NCI-H128 (cell line): Measurements from ENCODE around the gene RBMXL2.

Source experiments
- DNase-seq: peaks from one replicate; lab custom pipeline; 2025; ENCODE audit not compliant: unreplicated experiment; lab: John Stamatoyannopoulos, UW

Gene RBMXL2

GRCh38 chr11:7088921-7089320 is at the start of gene RBMXL2:
Gene RBMXL2 (plus strand): TSS chr11:7088998. CDS start chr11:7089121, 123 bp downstream.
- no peak for DNase-seq

- no peak for DNase-seq
Observed at GRCh38 chr11:7046474-7047175, 42.2 kb upstream of the RBMXL2 start.

GRCh38 chr11:7050191-7050590 is 38.6 kb upstream of the RBMXL2 start:
- no peak for DNase-seq

GRCh38 chr11:7056828-7057513 is 31.8 kb upstream of the RBMXL2 start:
- no peak for DNase-seq

DNA sequence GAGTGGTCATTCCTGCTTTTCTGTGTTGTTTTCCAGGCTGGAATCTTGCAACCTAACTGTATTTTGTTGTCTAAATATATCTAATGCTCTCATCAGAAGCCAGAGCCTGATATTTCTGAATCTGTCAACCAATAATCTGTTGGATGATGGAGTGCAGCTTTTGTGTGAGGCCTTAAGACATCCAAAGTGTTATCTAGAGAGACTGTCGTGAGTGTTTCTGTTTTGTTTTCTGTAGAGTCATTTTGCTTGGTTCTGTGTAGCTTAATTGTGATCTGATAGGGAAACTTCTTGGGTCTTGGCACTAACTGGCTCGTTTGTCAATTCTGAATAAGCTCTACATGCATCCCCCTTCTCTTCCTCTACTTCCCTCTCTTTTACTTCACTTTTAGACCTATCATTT is 31.2 kb upstream of the RBMXL2 start:
- DNase-seq = no peak

DNA sequence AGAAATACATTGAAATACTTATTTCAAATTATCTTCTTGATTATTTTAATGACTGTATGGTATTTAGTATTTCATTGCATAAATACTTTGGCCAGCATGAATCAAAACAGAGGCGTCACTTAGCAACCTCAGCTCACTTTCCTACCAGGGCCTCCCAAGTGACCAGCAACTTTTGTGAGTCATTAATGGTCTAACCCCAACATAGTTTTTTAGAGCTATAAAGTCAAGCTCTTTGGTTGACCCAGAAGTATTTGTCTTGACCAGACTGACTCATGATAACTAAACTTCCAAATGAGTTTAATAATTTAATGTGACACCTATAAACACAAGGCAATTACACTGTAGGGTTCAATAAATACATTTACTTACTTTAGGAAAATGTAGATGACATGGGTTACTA is 27.9 kb upstream of the RBMXL2 start:
- DNase-seq = no peak

DNA sequence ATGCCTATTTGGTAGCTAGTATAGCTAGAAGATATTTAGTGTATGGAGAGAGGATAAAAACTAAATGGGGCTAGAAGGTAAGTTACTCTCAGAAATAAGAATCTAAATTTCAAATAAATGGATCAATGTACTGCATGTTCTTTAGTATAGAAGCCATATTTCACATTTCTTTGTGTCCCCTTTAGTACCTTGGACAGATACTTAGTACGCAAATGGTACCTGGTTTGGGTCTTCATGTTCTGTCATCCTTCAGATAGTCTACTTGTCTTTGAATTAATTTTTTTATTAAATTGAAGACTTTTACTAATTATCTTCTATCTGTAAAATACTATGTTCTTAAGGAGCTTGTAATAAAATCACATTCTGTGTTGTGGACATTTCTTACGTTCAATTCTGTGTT is 26.3 kb upstream of the RBMXL2 start:
- no peak for DNase-seq

GRCh38 chr11:7072401-7073028 is 16.3 kb upstream of the RBMXL2 start:
- DNase-seq = no peak

GRCh38 chr11:7077101-7077500 is 11.7 kb upstream of the RBMXL2 start:
- no peak for DNase-seq

GRCh38 chr11:7079545-7080135 is 9.2 kb upstream of the RBMXL2 start:
- DNase-seq = no peak

GRCh38 chr11:7080900-7081299 is 7.9 kb upstream of the RBMXL2 start:
- no peak for DNase-seq

- no peak for DNase-seq
Observed at GRCh38 chr11:7081441-7081840, 7.4 kb upstream of the RBMXL2 start.

GRCh38 chr11:7089328-7090251 is 792 bp downstream of the RBMXL2 start:
- no peak for DNase-seq

DNA sequence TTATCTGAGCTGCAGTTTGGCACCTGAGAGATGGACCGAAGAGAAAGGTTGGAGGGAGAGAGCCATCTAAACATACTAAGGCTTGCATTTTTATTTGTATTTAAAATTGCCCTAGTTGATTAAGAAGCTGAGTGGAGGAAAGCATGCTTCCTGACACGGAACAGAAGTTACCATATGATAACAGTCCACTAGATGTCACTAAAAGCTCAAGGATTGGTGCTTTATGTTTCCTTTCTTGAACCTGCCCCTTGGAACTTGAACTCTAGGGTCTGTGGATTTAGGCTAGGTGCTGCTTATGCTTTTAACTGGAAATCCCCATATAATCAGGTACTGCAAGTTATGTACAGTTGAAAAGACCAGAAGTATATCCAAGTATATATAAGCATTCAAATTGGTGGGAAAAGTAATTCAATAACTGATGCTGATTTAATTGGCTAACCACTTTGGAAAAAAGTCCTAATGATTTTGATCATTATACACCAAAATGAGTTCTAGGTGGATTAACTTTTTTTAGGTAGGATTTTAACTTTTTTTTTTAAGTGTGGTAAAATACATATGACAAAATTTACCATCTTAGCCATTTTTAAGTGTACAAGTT is 9.5 kb downstream of the RBMXL2 start:
- no peak for DNase-seq

GRCh38 chr11:7115780-7116179 is 27.0 kb downstream of the RBMXL2 start:
- no peak for DNase-seq

DNA sequence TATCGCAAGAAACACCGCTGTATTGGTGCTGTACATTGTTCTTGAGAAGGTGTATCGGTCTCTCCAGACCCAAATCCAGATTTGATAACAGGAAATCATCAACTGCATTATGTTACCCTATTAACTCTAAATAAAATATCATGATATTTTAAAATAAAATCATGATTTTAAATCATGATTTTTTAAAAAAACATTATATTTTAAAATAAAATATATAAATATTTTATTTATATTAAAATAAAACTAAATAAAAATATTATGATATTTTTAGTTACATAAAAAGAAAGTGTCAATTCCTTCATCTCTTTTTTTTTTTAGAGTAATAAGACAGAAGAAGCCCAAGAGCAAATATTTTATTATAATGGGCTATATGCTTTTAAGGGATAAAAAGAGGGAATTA is 27.6 kb downstream of the RBMXL2 start:
- no peak for DNase-seq

GRCh38 chr11:7138051-7138450 is 49.3 kb downstream of the RBMXL2 start:
- DNase-seq = no peak
